OCI-LY3 (cell line): Measurements from ENCODE around the gene DR1.

Experiments used
- CTCF ChIP-seq: fragments of 200-600, 300-600 bp; sonication (generic); IDR thresholded peaks from 2 replicates; pipeline ENCODE4 v1.5.1; 2014; ENCODE audit warnings: antibody characterized with exemption, low read length, low read depth
- EZH2phosphoT487 ChIP-seq: fragments of 200-600 bp; shearing (Covaris generic); IDR thresholded peaks from 2 replicates; pipeline ENCODE4 v1.6.1; 2018; ENCODE audit warnings: antibody characterized with exemption, mixed run types, low read depth

- no peak for TF ChIP-seq CTCF
- no peak for TF ChIP-seq EZH2phosphoT487
Observed at GRCh38 chr1:93357242-93357641, 11.5 kb downstream of the DR1 start.
